ENCODE data around the gene PAX5. TPM values are rescaled to one million over a fixed set of nuclear protein-coding genes. Genes with fewer than 3 reads are reported as not detected.

Gene PAX5
- polyA plus RNA-seq, 1 donor from 2014 or later = not detected

- peaks cover 34% of the 10 kb centered on the region for H3K27me3 ChIP-seq (ENCODE audit: insufficient read depth, low read depth, low read length)
- no peaks in the 10 kb centered on the region for H4K20me1 ChIP-seq (ENCODE audit: insufficient read depth)
- no peaks in the 10 kb centered on the region for H3K79me2 ChIP-seq (replicated peaks; ENCODE audit: insufficient read depth, low read length)
- no peaks in the 10 kb centered on the region for H3K9me2 ChIP-seq (ENCODE audit: insufficient read depth, low read length)
- H3K27ac ChIP-seq (ENCODE audit: low read length) = no peak overlapping the region
- no peaks in the 10 kb centered on the region for H3F3A ChIP-seq (ENCODE audit: insufficient read depth, low read length, poor library complexity, severe bottlenecking)
- no peak overlapping the region for H3K4me3 ChIP-seq (ENCODE audit: low read length)
- H3K36me3 ChIP-seq (ENCODE audit: insufficient read depth, low read length) = no peaks in the 10 kb centered on the region
- H3K4me2 ChIP-seq (ENCODE audit: low read length) = no peak overlapping the region
- H2AFZ ChIP-seq (ENCODE audit: low read depth, low read length) = no peak overlapping the region
- no peak overlapping the region for H3K9ac ChIP-seq (ENCODE audit: low read length)
- TF ChIP-seq REST (IDR thresholded peaks at IDR 0.05; ENCODE audit: borderline replicate concordance) (no peak), TAF1 (IDR thresholded peaks at IDR 0.05; ENCODE audit: low read depth) (no peak), POLR2AphosphoS5 (IDR thresholded peaks at IDR 0.05) (no peak), EZH2 (IDR thresholded peaks at IDR 0.05; ENCODE audit: borderline replicate concordance, insufficient read depth, low read length, poor library complexity, severe bottlenecking) (no peak), MXI1 (conservative IDR thresholded peaks at IDR 0.05; ENCODE audit: poor library complexity, severe bottlenecking) (no peak), EP300 (conservative IDR thresholded peaks at IDR 0.05; ENCODE audit: poor library complexity, severe bottlenecking) (no peak), CTCF (IDR thresholded peaks at IDR 0.05; ENCODE audit: poor library complexity, severe bottlenecking) (no peak)
- H3K9me3 ChIP-seq (ENCODE audit: low read length) = no peaks in the 10 kb centered on the region
These were observed 16.5 kb downstream of the PAX5 start for GRCh38 chr9:37017546-37017945.

GRCh38 chr9:37011530-37011929, 22.5 kb downstream of the PAX5 start:
- Histone ChIP-seq H3F3A (ENCODE audit: insufficient read depth, low read length, poor library complexity, severe bottlenecking) (no peaks in the 10 kb centered on the region), H3K36me3 (ENCODE audit: insufficient read depth, low read length) (no peaks in the 10 kb centered on the region), H3K4me3 (ENCODE audit: low read length) (no peak overlapping the region), H4K20me1 (ENCODE audit: insufficient read depth) (no peaks in the 10 kb centered on the region), H3K9ac (ENCODE audit: low read length) (no peak overlapping the region), H3K9me2 (ENCODE audit: insufficient read depth, low read length) (no peaks in the 10 kb centered on the region), H3K27me3 (ENCODE audit: insufficient read depth, low read depth, low read length) (peaks cover 14% of the 10 kb centered on the region), H3K79me2 (replicated peaks; ENCODE audit: insufficient read depth, low read length) (no peaks in the 10 kb centered on the region), H3K9me3 (ENCODE audit: low read length) (no peaks in the 10 kb centered on the region), H3K27ac (ENCODE audit: low read length) (no peak overlapping the region), H2AFZ (ENCODE audit: low read depth, low read length) (no peak overlapping the region), H3K4me2 (ENCODE audit: low read length) (no peak overlapping the region)
- TF ChIP-seq POLR2AphosphoS5 (IDR thresholded peaks at IDR 0.05) (no peak), MXI1 (conservative IDR thresholded peaks at IDR 0.05; ENCODE audit: poor library complexity, severe bottlenecking) (no peak), CTCF (IDR thresholded peaks at IDR 0.05; ENCODE audit: poor library complexity, severe bottlenecking) (no peak), EP300 (conservative IDR thresholded peaks at IDR 0.05; ENCODE audit: poor library complexity, severe bottlenecking) (no peak), TAF1 (IDR thresholded peaks at IDR 0.05; ENCODE audit: low read depth) (no peak), REST (IDR thresholded peaks at IDR 0.05; ENCODE audit: borderline replicate concordance) (no peak), RAD21 (conservative IDR thresholded peaks at IDR 0.05) (no peak), EZH2 (IDR thresholded peaks at IDR 0.05; ENCODE audit: borderline replicate concordance, insufficient read depth, low read length, poor library complexity, severe bottlenecking) (no peak), SMC3 (conservative IDR thresholded peaks at IDR 0.05; ENCODE audit: poor library complexity) (no peak)
